ENCODE measurements around the gene DAG1. TPM values are rescaled to one million over a fixed set of nuclear protein-coding genes. Genes with fewer than 3 reads are reported as not detected.

The DAG1 gene
- total and polyA plus RNA-seq, 7 donors: 35.1 to 159 (median 73.2) TPM

GRCh38 chr3:49554633-49555265 lies 84.7 kb downstream of the DAG1 start:
- Histone ChIP-seq H3K36me3 (ENCODE audit: insufficient read depth in 1 of 2, low read depth in 1 of 2) (no peaks in the 10 kb centered on the region), H3K4me1 (peaks cover 10% of the 10 kb centered on the region), H3K4me3 (peak overlapping the region; percentile 94), H3K27ac (peak overlapping the region; percentile 30), H3K27me3 (ENCODE audit: insufficient read depth in 3 of 3, low read length in 2 of 3) (no peaks in the 10 kb centered on the region), H3K9me3 (no peaks in the 10 kb centered on the region)
- DNase-seq (peak; percentile 62 to 82), ATAC-seq (peak; percentile 74 to 80 (median 77))
- no peak for TF ChIP-seq CTCF (IDR thresholded peaks at IDR 0.05)
- 1 to 2% (median 1%) methylated on average over 45 to 66 of the region's 66 CpGs for WGBS, 3 donors
- intact Hi-C loops (cut with DNase I): no loop called here

- no peaks in the 10 kb centered on the region for H3K27me3 ChIP-seq (ENCODE audit: insufficient read depth in 3 of 3, low read length in 2 of 3)
- no peak for ATAC-seq
- no peak for DNase-seq
- intact Hi-C loops (cut with DNase I): no loop called here
- no peaks in the 10 kb centered on the region for H3K36me3 ChIP-seq (ENCODE audit: insufficient read depth in 1 of 2, low read depth in 1 of 2)
- no peak overlapping the region for H3K4me3 ChIP-seq
- no peak overlapping the region for H3K27ac ChIP-seq
- 77 to 88% (median 87%) methylated on average over 3 of the region's 3 CpGs for WGBS, 3 donors
- no peaks in the 10 kb centered on the region for H3K9me3 ChIP-seq
- H3K4me1 ChIP-seq: peaks cover 10% of the 10 kb centered on the region
- no peak for TF ChIP-seq CTCF (IDR thresholded peaks at IDR 0.05)
These were observed 86.6 kb downstream of the DAG1 start for GRCh38 chr3:49556500-49557275.

- H3K27ac ChIP-seq: no peak overlapping the region
- no peak for TF ChIP-seq CTCF (IDR thresholded peaks at IDR 0.05)
- H3K27me3 ChIP-seq (ENCODE audit: insufficient read depth in 3 of 3, low read length in 2 of 3): no peaks in the 10 kb centered on the region
- H3K4me1 ChIP-seq: no peaks in the 10 kb centered on the region
- no peaks in the 10 kb centered on the region for H3K36me3 ChIP-seq (ENCODE audit: insufficient read depth in 1 of 2, low read depth in 1 of 2)
- DNase-seq (no peak), ATAC-seq (no peak)
- H3K4me3 ChIP-seq: no peak overlapping the region
- no peaks in the 10 kb centered on the region for H3K9me3 ChIP-seq
- 60 to 64% (median 62%) methylated on average over 4 of the region's 4 CpGs for WGBS, 3 donors
- intact Hi-C loops (cut with DNase I): no loop called here
These were observed 93.0 kb downstream of the DAG1 start for GRCh38 chr3:49563040-49563578.

- no peaks in the 10 kb centered on the region for H3K4me1 ChIP-seq
- no peak for TF ChIP-seq CTCF (IDR thresholded peaks at IDR 0.05)
- DNase-seq (no peak), ATAC-seq (no peak)
- no peaks in the 10 kb centered on the region for H3K36me3 ChIP-seq (ENCODE audit: insufficient read depth in 1 of 2, low read depth in 1 of 2)
- WGBS, 3 donors: 89 to 93% (median 92%) methylated on average over 4 of the region's 4 CpGs
- H3K27me3 ChIP-seq (ENCODE audit: insufficient read depth in 3 of 3, low read length in 2 of 3): no peaks in the 10 kb centered on the region
- H3K27ac ChIP-seq: no peak overlapping the region
- H3K4me3 ChIP-seq: no peak overlapping the region
- H3K9me3 ChIP-seq: no peaks in the 10 kb centered on the region
- intact Hi-C loops (cut with DNase I): no loop called here
These were observed 93.7 kb downstream of the DAG1 start for GRCh38 chr3:49563766-49564165.

Data from psoas muscle (tissue), 8 donors.